Measurements from ENCODE around the gene IFFO2. TPM values are rescaled to one million over a fixed set of nuclear protein-coding genes. Genes with fewer than 3 reads are reported as not detected.

The IFFO2 gene
- total and polyA plus RNA-seq, 2 donors (not counting 3 experiments of a cell fraction or from before 2014, with no cell fraction given), result 31.1 to 31.3 TPM

- H3K27ac ChIP-seq (ENCODE audit: insufficient read depth, low read depth, low read length), result no peak overlapping the region
- H3K4me2 ChIP-seq (ENCODE audit: insufficient read depth, low read length), result no peak overlapping the region
- H3K4me3 ChIP-seq (replicated peaks in 1 of 3; ENCODE audit: insufficient read depth in 1 of 3, low read depth in 1 of 3, low read length in 3 of 3), result no peak overlapping the region
- FAIRE-seq (no peak), DNase-seq (ENCODE audit: low read depth, low spot score) (no peak)
- peaks cover 45% of the 10 kb centered on the region for H3K4me1 ChIP-seq (ENCODE audit: control insufficient read depth, extremely low read depth, insufficient read depth, low read length)
- no peaks in the 10 kb centered on the region for H3K9me1 ChIP-seq (replicated peaks; ENCODE audit: control insufficient read depth, extremely low read depth, insufficient read depth, low read length)
- no peaks in the 10 kb centered on the region for H3K36me3 ChIP-seq (ENCODE audit: control insufficient read depth in 2 of 2, extremely low read depth in 1 of 2, insufficient read depth in 2 of 2, low read length in 2 of 2)
- H3K9me3 ChIP-seq (replicated peaks; ENCODE audit: control insufficient read depth, insufficient read depth, low read length), result no peaks in the 10 kb centered on the region
- H3K27me3 ChIP-seq (ENCODE audit: control insufficient read depth in 2 of 2, insufficient read depth in 2 of 2, low read length in 2 of 2), result no peaks in the 10 kb centered on the region
- H3K79me2 ChIP-seq (ENCODE audit: control insufficient read depth, insufficient read depth, low read length), result peaks cover 96% of the 10 kb centered on the region
- dilution Hi-C loops (cut with MboI; ENCODE audit: extremely low pct_ligation_motif_present, low sequenced_read_pairs) (no loop called here), intact Hi-C loops (cut with micrococcal nuclease) (no loop called here)
- CTCF ChIA-PET, result interaction anchor here (5.5 to 8.0 kb wide), 3 partner anchors 20 to 34 kb away, joined by 26 to 70 read pairs (median 66); no protein-coding TSS in a partner anchor
- H2AFZ ChIP-seq (ENCODE audit: low read depth, low read length), result no peak overlapping the region
- POLR2A ChIA-PET, result no interaction called here
- no peaks in the 10 kb centered on the region for H4K20me1 ChIP-seq (replicated peaks; ENCODE audit: control insufficient read depth, extremely low read depth, insufficient read depth, low read length)
- BruUV-seq (replicated peaks), result no TSS peak
- no peak for TF ChIP-seq POLR2AphosphoS5 (IDR thresholded peaks at IDR 0.05; ENCODE audit: insufficient read depth, low read depth, low read length)
- H3K9ac ChIP-seq (replicated peaks; ENCODE audit: extremely low read depth, insufficient read depth, low read length), result no peak overlapping the region
Measured at GRCh38 chr1:18947570-18947969, 8.9 kb downstream of the IFFO2 start.

- H3K4me2 ChIP-seq (ENCODE audit: insufficient read depth, low read length), result no peak overlapping the region
- BruUV-seq (replicated peaks), result no TSS peak
- no peaks in the 10 kb centered on the region for H3K36me3 ChIP-seq (ENCODE audit: control insufficient read depth in 2 of 2, extremely low read depth in 1 of 2, insufficient read depth in 2 of 2, low read length in 2 of 2)
- FAIRE-seq, result no peak
- H3K79me2 ChIP-seq (ENCODE audit: control insufficient read depth, insufficient read depth, low read length), result peaks cover 96% of the 10 kb centered on the region
- ChIA-PET CTCF (interaction anchor here (0.7 to 8.0 kb wide), 5 partner anchors 9 to 32 kb away, joined by 3 to 66 read pairs (median 20); partner anchors contain the start of gene IFFO2), POLR2A (no interaction called here)
- no peaks in the 10 kb centered on the region for H4K20me1 ChIP-seq (replicated peaks; ENCODE audit: control insufficient read depth, extremely low read depth, insufficient read depth, low read length)
- DNase-seq (ENCODE audit: low read depth, low spot score), result no peak
- no peak overlapping the region for H3K4me3 ChIP-seq (replicated peaks in 1 of 3; ENCODE audit: insufficient read depth in 1 of 3, low read depth in 1 of 3, low read length in 3 of 3)
- intact Hi-C loops (cut with micrococcal nuclease) (no loop called here), dilution Hi-C loops (cut with MboI; ENCODE audit: extremely low pct_ligation_motif_present, low sequenced_read_pairs) (no loop called here)
- H3K9ac ChIP-seq (replicated peaks; ENCODE audit: extremely low read depth, insufficient read depth, low read length), result no peak overlapping the region
- H3K27ac ChIP-seq (ENCODE audit: insufficient read depth, low read depth, low read length), result no peak overlapping the region
- peaks cover 52% of the 10 kb centered on the region for H3K4me1 ChIP-seq (ENCODE audit: control insufficient read depth, extremely low read depth, insufficient read depth, low read length)
- no peak overlapping the region for H2AFZ ChIP-seq (ENCODE audit: low read depth, low read length)
- no peaks in the 10 kb centered on the region for H3K27me3 ChIP-seq (ENCODE audit: control insufficient read depth in 2 of 2, insufficient read depth in 2 of 2, low read length in 2 of 2)
- H3K9me3 ChIP-seq (replicated peaks; ENCODE audit: control insufficient read depth, insufficient read depth, low read length), result no peaks in the 10 kb centered on the region
- no peaks in the 10 kb centered on the region for H3K9me1 ChIP-seq (replicated peaks; ENCODE audit: control insufficient read depth, extremely low read depth, insufficient read depth, low read length)
- TF ChIP-seq JUN (IDR thresholded peaks at IDR 0.05; ENCODE audit: borderline replicate concordance, insufficient read depth, insufficient read length, low read depth) (no peak), POLR2AphosphoS5 (IDR thresholded peaks at IDR 0.05; ENCODE audit: insufficient read depth, low read depth, low read length) (no peak), MYC (IDR thresholded peaks at IDR 0.05; ENCODE audit: low read depth, low read length) (no peak), CTCF (IDR thresholded peaks at IDR 0.05; ENCODE audit: extremely low read depth in 1 of 2, insufficient read depth in 1 of 2, low read depth in 1 of 2, low read length in 2 of 2) (no peak), POLR2A (IDR thresholded peaks at IDR 0.05; ENCODE audit: low read depth, low read length) (no peak), EZH2 (IDR thresholded peaks at IDR 0.05; ENCODE audit: borderline replicate concordance, low read depth, low read length, severe bottlenecking) (no peak), GATA2 (IDR thresholded peaks at IDR 0.05; ENCODE audit: insufficient read depth, insufficient read length, low read depth, low read length) (no peak), FOS (IDR thresholded peaks at IDR 0.05; ENCODE audit: borderline replicate concordance, insufficient read depth, low read length) (no peak), MAX (IDR thresholded peaks at IDR 0.05; ENCODE audit: insufficient read depth, insufficient read length) (no peak)
Measured at GRCh38 chr1:18946550-18947381, 9.7 kb downstream of the IFFO2 start.
